ENCODE measurements around the gene RNFT2. TPM values are rescaled to one million over a fixed set of nuclear protein-coding genes. Genes with fewer than 3 reads are reported as not detected.

RNFT2 gene
- total RNA-seq, 2 experiments from 2014 or later, result 10.7 to 11.6 TPM

- Mint-ChIP-seq H3K36me3 (ENCODE audit: low read depth) (no peaks in the 10 kb centered on the region), H3K27ac (no peak overlapping the region), H3K9me3 (no peaks in the 10 kb centered on the region), H3K4me1 (ENCODE audit: low read depth) (peaks cover 1% of the 10 kb centered on the region), H3K27me3 (peaks cover 28% of the 10 kb centered on the region), H3K4me3 (no peak overlapping the region)
- POLR2A ChIA-PET, result interaction anchor here (0.9 kb wide), 1 partner anchor 10 kb away, joined by 3 read pairs; no protein-coding TSS in a partner anchor
- CTCF ChIA-PET, result interaction anchor here (1.3 to 2.5 kb wide), 2 partner anchors 12 to 694 kb away, joined by 3 to 9 read pairs; no protein-coding TSS in a partner anchor
- no peak for ATAC-seq
- TF ChIP-seq CTCF (IDR thresholded peaks at IDR 0.05), result no peak
- intact Hi-C loops (cut with micrococcal nuclease), result no loop called here
- no peak for DNase-seq
These were observed 46.5 kb upstream of the RNFT2 start for GRCh38 chr12:116691636-116692035.

GRCh38 chr12:116692605-116693004, 45.5 kb upstream of the RNFT2 start:
- Mint-ChIP-seq H3K27ac (no peak overlapping the region), H3K4me3 (no peak overlapping the region), H3K36me3 (ENCODE audit: low read depth) (no peaks in the 10 kb centered on the region), H3K9me3 (no peaks in the 10 kb centered on the region), H3K27me3 (peaks cover 28% of the 10 kb centered on the region), H3K4me1 (ENCODE audit: low read depth) (peaks cover 1% of the 10 kb centered on the region)
- ATAC-seq (no peak), DNase-seq (no peak)
- CTCF ChIA-PET, result interaction anchor here (2.5 kb wide), 1 partner anchor 11 kb away, joined by 9 read pairs; no protein-coding TSS in a partner anchor
- TF ChIP-seq CTCF (IDR thresholded peaks at IDR 0.05), result no peak
- intact Hi-C loops (cut with micrococcal nuclease), result no loop called here
- POLR2A ChIA-PET, result no interaction called here

GRCh38 chr12:116693286-116694227, 44.6 kb upstream of the RNFT2 start:
- POLR2A ChIA-PET, result no interaction called here
- Mint-ChIP-seq H3K36me3 (ENCODE audit: low read depth) (no peaks in the 10 kb centered on the region), H3K4me3 (no peak overlapping the region)

GRCh38 chr12:116694653-116695463, 43.3 kb upstream of the RNFT2 start:
- no peaks in the 10 kb centered on the region for H3K9me3 Mint-ChIP-seq
- no peak overlapping the region for H3K27ac Mint-ChIP-seq
- no peak for TF ChIP-seq CTCF (IDR thresholded peaks at IDR 0.05)
- DNase-seq (no peak), ATAC-seq (no peak)
- H3K4me1 Mint-ChIP-seq (ENCODE audit: low read depth), result peaks cover 1% of the 10 kb centered on the region
- H3K36me3 Mint-ChIP-seq (ENCODE audit: low read depth), result no peaks in the 10 kb centered on the region
- ChIA-PET POLR2A (no interaction called here), CTCF (interaction anchor here (0.8 to 1.0 kb wide), 2 partner anchors 8 to 13 kb away, joined by 3 read pairs; no protein-coding TSS in a partner anchor)
- intact Hi-C loops (cut with micrococcal nuclease), result no loop called here
- H3K4me3 Mint-ChIP-seq, result no peak overlapping the region
- peaks cover 28% of the 10 kb centered on the region for H3K27me3 Mint-ChIP-seq

More at GRCh38 chr12:116693286-116694227, 44.6 kb upstream of the RNFT2 start:
- Mint-ChIP-seq H3K27me3 (peaks cover 28% of the 10 kb centered on the region), H3K27ac (no peak overlapping the region), H3K9me3 (no peaks in the 10 kb centered on the region), H3K4me1 (ENCODE audit: low read depth) (peaks cover 1% of the 10 kb centered on the region)
- intact Hi-C loops (cut with micrococcal nuclease), result no loop called here
- ATAC-seq (no peak), DNase-seq (no peak)
- TF ChIP-seq CTCF (IDR thresholded peaks at IDR 0.05), result no peak
- CTCF ChIA-PET, result interaction anchor here (1.0 to 2.5 kb wide), 2 partner anchors 10 kb away, joined by 3 to 9 read pairs; no protein-coding TSS in a partner anchor
